HCT116 (cell line): ENCODE measurements around the gene TNFRSF18. TPM values are rescaled to one million over a fixed set of nuclear protein-coding genes. Genes with fewer than 3 reads are reported as not detected.

Source experiments
- ATAC-seq: fragments of 200-7000 bp; cut with Tn5 transposase; 2 replicates; pipeline ENCODE4 v1.9.1; 2020; ENCODE audit warnings: mild to moderate bottlenecking, moderate library complexity
- BruUV-seq: library from RNA; stranded (reverse); fragments of 400-500 nt; replicated peaks from 2 replicates; lab custom pipeline; 2021; lab: Mats Ljungman, UMichigan
- CTCF ChIA-PET: fragments of 300-600 bp; sonication (Branson Sonifier 250); formaldehyde crosslinking; loops from one replicate; lab custom pipeline; 2021; ENCODE audit warnings: antibody characterized with exemption; lab: Charles Lee
- POLR2A ChIA-PET: fragments of 300-600, 350-600 bp; sonication (Branson Sonifier 250); formaldehyde crosslinking; loops from one replicate; lab custom pipeline; 2021; ENCODE audit warnings: antibody characterized with exemption; lab: Charles Lee
- RAD21 ChIA-PET, 2 experiments: fragments of 300-600 bp; sonication (Branson Sonifier 250); formaldehyde crosslinking; loops; one replicate each; lab custom pipeline; 2023; ENCODE audit warnings: low total read pairs in 2 of 2; ENCODE audit not compliant: uncharacterized antibody in 2 of 2, unreplicated experiment in 2 of 2, low non-redundant PET in 1 of 2; lab: Charles Lee
- DNase-seq: peaks from one replicate; pipeline ENCODE4 v3.0.0-alpha.2; 2010; ENCODE audit warnings: low read depth, low spot score
- H2AFZ ChIP-seq: fragments of 200-600 bp; shearing (Covaris generic), sonication (generic); 2 replicates; pipeline ENCODE4 v1.6.1; 2017; ENCODE audit warnings: low read depth, mixed run types, mixed read lengths, antibody characterized with exemption, low read length; ENCODE audit not compliant: poor library complexity, severe bottlenecking
- H3K27ac ChIP-seq: 2 replicates; pipeline ENCODE4 v1.5.1; 2012; ENCODE audit warnings: low read depth, low read length
- H3K27me3 ChIP-seq: fragments of 200-600 bp; sonication (generic); 2 replicates; pipeline ENCODE4 v1.6.1; 2016; ENCODE audit warnings: mixed run types, low read length, mixed read lengths; ENCODE audit not compliant: insufficient read depth
- H3K36me3 ChIP-seq, 2 experiments: fragments of 200-500 bp in 1 of 2; fragments of 200-600 bp in 1 of 2; sonication (Bioruptor generic) in 1 of 2; sonication (generic) in 1 of 2; 2 replicates each; pipeline versions ENCODE4 v1.5.1 to v1.6.1; 2014 to 2016; ENCODE audit warnings: low read length in 2 of 2, inconsistent platforms in 1 of 2, mixed read lengths in 1 of 2, mixed run types in 1 of 2; ENCODE audit not compliant: insufficient read depth in 2 of 2, control insufficient read depth in 1 of 2
- H3K4me1 ChIP-seq, 2 experiments: fragments of 200-600 bp in 1 of 2; sonication (generic) in 1 of 2; 2 replicates each; pipeline versions ENCODE4 v1.5.1 to v1.6.1; 2012 to 2017; ENCODE audit warnings: low read length in 2 of 2, inconsistent platforms in 1 of 2, mild to moderate bottlenecking in 1 of 2, mixed read lengths in 1 of 2, mixed run types in 1 of 2, moderate library complexity in 1 of 2; ENCODE audit not compliant: insufficient read depth in 2 of 2, control insufficient read depth in 1 of 2
- H3K4me2 ChIP-seq: fragments of 200-600 bp; sonication (generic); 2 replicates; pipeline ENCODE4 v1.6.1; 2017; ENCODE audit warnings: mixed run types, low read length, mixed read lengths
- H3K4me3 ChIP-seq, 2 experiments: fragments of 200-600 bp in 1 of 2; sonication (generic) in 1 of 2; replicated peaks in 1 of 2; 2 replicates each; pipeline ENCODE4 v1.5.1; 2011 to 2016; ENCODE audit warnings: low read length in 2 of 2, control low read depth in 1 of 2, low read depth in 1 of 2, mild to moderate bottlenecking in 1 of 2, mixed read lengths in 1 of 2, mixed run types in 1 of 2
- H3K79me2 ChIP-seq: fragments of 200-600 bp; sonication (generic); 2 replicates; pipeline ENCODE4 v1.6.1; 2017; ENCODE audit warnings: mild to moderate bottlenecking, mixed run types, low read length, moderate library complexity, mixed read lengths; ENCODE audit not compliant: insufficient read depth
- H3K9ac ChIP-seq: fragments of 200-600 bp; sonication (generic); 2 replicates; pipeline ENCODE4 v1.6.1; 2016; ENCODE audit warnings: low read length, mixed read lengths
- H3K9me2 ChIP-seq: fragments of 200-600 bp; sonication (generic), shearing (Covaris generic); 2 replicates; pipeline ENCODE4 v1.6.1; 2017; ENCODE audit warnings: mixed run types, mild to moderate bottlenecking, moderate library complexity; ENCODE audit not compliant: insufficient read depth
- H3K9me3 ChIP-seq, 2 experiments: fragments of 200-500 bp in 1 of 2; fragments of 200-600 bp in 1 of 2; sonication (Bioruptor generic) in 1 of 2; sonication (generic) in 1 of 2; 2 replicates each; pipeline ENCODE4 v1.6.1; 2014 to 2017; ENCODE audit warnings: low read length in 2 of 2, mixed read lengths in 2 of 2, inconsistent platforms in 1 of 2, low read depth in 1 of 2, mild to moderate bottlenecking in 1 of 2, mixed run types in 1 of 2, moderate library complexity in 1 of 2; ENCODE audit not compliant: control insufficient read depth in 1 of 2, insufficient read depth in 1 of 2
- H4K20me1 ChIP-seq: fragments of 200-600 bp; sonication (generic), shearing (Covaris generic); 2 replicates; pipeline ENCODE4 v1.6.1; 2017; ENCODE audit warnings: mixed run types, mild to moderate bottlenecking, moderate library complexity; ENCODE audit not compliant: insufficient read depth
- CEBPB ChIP-seq: IDR thresholded peaks from 2 replicates; pipeline ENCODE4 v1.6.1; 2012; ENCODE audit warnings: low read depth
- EGR1 ChIP-seq: IDR thresholded peaks from 2 replicates; pipeline ENCODE4 v1.6.1; 2012; ENCODE audit warnings: low read depth
- ELF1 ChIP-seq: IDR thresholded peaks from 2 replicates; pipeline ENCODE4 v1.6.1; 2012; ENCODE audit warnings: low read depth, borderline replicate concordance
- EZH2 ChIP-seq: fragments of 200-600 bp; sonication (generic); IDR thresholded peaks from 2 replicates; pipeline ENCODE4 v1.6.1; 2017; ENCODE audit warnings: antibody characterized with exemption, mixed run types
- EZH2phosphoT487 ChIP-seq: fragments of 200-600 bp; IDR thresholded peaks from 2 replicates; pipeline ENCODE4 v1.6.1; 2018; ENCODE audit warnings: antibody characterized with exemption, borderline replicate concordance
- JUND ChIP-seq: IDR thresholded peaks from 2 replicates; pipeline ENCODE4 v1.6.1; 2012
- REST ChIP-seq: IDR thresholded peaks from 2 replicates; pipeline ENCODE4 v1.6.1; 2012; ENCODE audit warnings: low read depth
- SP1 ChIP-seq: IDR thresholded peaks from 2 replicates; pipeline ENCODE4 v1.6.1; 2012; ENCODE audit warnings: low read depth
- intact Hi-C: fragments of 100-400 bp; cut with micrococcal nuclease; formaldehyde crosslinking; loops from 2 replicates; pipeline ENCODE4 v1.10.0; 2022
- total RNA-seq: library from RNA; stranded (reverse); gene quantifications from one replicate; pipeline ENCODE4 v1.2.1, GENCODE V29; 2021; ENCODE audit not compliant: unreplicated experiment
- TF ChIP-seq, protein P1 (sequence below), 3 experiments: fragments of 200-600 bp in 1 of 3; sonication (generic) in 1 of 3; IDR thresholded peaks in 2 of 3; conservative IDR thresholded peaks in 1 of 3; 2 replicates each; pipeline ENCODE4 v1.5.1; 2012 to 2017; ENCODE audit warnings: low read depth in 2 of 3, low read length in 2 of 3, antibody characterized with exemption in 1 of 3, borderline replicate concordance in 1 of 3, control low read depth in 1 of 3, mild to moderate bottlenecking in 1 of 3, mixed read lengths in 1 of 3, mixed run types in 1 of 3, moderate library complexity in 1 of 3; ENCODE audit not compliant: insufficient read depth in 1 of 3

TNFRSF18 gene
- total RNA-seq, 1 experiment from 2014 or later = 56.2 TPM

DNA sequence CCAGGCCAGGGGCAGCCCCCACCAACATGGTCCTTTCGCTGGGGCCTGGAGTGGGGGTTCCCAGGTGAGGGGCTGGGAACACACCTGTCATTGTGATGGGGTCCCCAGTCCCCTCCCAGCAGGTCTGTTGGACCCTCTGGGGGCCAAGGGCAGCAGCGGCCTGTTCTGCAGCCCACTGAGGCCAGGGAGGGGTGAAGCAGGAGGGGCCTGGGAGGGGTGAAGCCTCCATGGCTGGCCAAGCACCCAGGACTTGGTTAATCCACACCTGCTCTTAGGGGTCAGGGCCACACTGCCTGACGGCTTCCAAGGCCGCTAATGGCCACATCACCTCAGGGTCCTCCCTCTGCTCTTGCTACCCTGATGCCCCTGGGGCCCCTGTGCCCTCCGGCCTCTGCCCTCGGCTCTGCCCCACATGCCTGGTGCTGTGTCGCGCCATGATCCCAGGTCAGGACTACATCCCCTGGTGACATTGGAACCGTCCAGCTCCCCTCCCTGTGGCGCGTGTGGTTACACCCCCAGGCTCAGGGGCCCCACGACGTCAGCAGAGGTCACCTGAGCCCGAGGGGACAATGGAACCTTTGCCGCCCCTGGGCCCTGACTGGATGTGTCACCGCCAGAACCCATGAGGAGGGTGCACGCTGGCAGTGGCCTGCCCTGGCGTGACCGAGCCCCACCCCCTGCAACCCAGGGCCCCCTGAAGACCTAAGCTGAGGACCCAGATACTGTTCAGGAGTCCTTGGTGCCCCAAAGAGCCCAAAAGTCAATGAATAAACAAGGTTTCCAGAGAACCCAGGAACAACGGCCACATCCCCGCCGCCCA, 7.0 kb downstream of the TNFRSF18 start:
- ATAC-seq = no peak
- no TSS peak for BruUV-seq
- ChIA-PET POLR2A (no interaction called here), RAD21 (no interaction called here), CTCF (no interaction called here)
- H4K20me1 ChIP-seq = no peaks in the 10 kb centered on the region
- H3K27ac ChIP-seq = no peak overlapping the region
- peaks cover 0 to 5% of the 10 kb centered on the region in 2 experiments; a peak in 1 of 4 replicates for H3K4me1 ChIP-seq
- no peak overlapping the region for H3K4me3 ChIP-seq
- H3K27me3 ChIP-seq = no peaks in the 10 kb centered on the region
- intact Hi-C loops = no loop called here
- H3K36me3 ChIP-seq = no peaks in the 10 kb centered on the region
- no peak overlapping the region for H2AFZ ChIP-seq
- no peak for DNase-seq
- no peak overlapping the region for H3K9ac ChIP-seq
- H3K4me2 ChIP-seq = no peak overlapping the region
- no peaks in the 10 kb centered on the region for H3K9me3 ChIP-seq
- H3K79me2 ChIP-seq = no peaks in the 10 kb centered on the region
- no peak for TF ChIP-seq ELF1
- no peak for TF ChIP-seq EZH2
- TF ChIP-seq CEBPB = no peak
- TF ChIP-seq, protein P1, sequence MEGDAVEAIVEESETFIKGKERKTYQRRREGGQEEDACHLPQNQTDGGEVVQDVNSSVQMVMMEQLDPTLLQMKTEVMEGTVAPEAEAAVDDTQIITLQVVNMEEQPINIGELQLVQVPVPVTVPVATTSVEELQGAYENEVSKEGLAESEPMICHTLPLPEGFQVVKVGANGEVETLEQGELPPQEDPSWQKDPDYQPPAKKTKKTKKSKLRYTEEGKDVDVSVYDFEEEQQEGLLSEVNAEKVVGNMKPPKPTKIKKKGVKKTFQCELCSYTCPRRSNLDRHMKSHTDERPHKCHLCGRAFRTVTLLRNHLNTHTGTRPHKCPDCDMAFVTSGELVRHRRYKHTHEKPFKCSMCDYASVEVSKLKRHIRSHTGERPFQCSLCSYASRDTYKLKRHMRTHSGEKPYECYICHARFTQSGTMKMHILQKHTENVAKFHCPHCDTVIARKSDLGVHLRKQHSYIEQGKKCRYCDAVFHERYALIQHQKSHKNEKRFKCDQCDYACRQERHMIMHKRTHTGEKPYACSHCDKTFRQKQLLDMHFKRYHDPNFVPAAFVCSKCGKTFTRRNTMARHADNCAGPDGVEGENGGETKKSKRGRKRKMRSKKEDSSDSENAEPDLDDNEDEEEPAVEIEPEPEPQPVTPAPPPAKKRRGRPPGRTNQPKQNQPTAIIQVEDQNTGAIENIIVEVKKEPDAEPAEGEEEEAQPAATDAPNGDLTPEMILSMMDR (IDR thresholded peaks at IDR 0.05 in 2 of 3, conservative IDR thresholded peaks at IDR 0.05 in 1 of 3; ENCODE audit: borderline replicate concordance in 1 of 3, insufficient read depth in 1 of 3, low read depth in 2 of 3, low read length in 2 of 3) = no peak
- TF ChIP-seq EZH2phosphoT487 = no peak
- no peak for TF ChIP-seq EGR1
- no peak for TF ChIP-seq JUND
- no peak for TF ChIP-seq SP1
- no peak for TF ChIP-seq REST
- H3K9me2 ChIP-seq = no peaks in the 10 kb centered on the region
